GM13976 (cell line): ENCODE measurements around the gene MCRIP1.

ENCODE experiments used
- DNase-seq: peaks from one replicate; pipeline ENCODE4 v3.0.0; 2012; ENCODE audit warnings: low spot score
- in situ Hi-C: fragments of 300-500 bp; cut with MboI; formaldehyde crosslinking; loops from one replicate; pipeline ENCODE4 v1.12.0; 2022; ENCODE audit warnings: low sequenced_read_pairs, mixed read lengths, inconsistent platforms; ENCODE audit not compliant: unreplicated experiment
- TF ChIP-seq, protein P1 (sequence below): IDR thresholded peaks from 2 replicates; pipeline ENCODE4 v1.5.1; 2012; ENCODE audit warnings: borderline replicate concordance, mild to moderate bottlenecking; ENCODE audit not compliant: insufficient read depth; ENCODE audit errors: extremely low read depth, missing control alignments, control extremely low read depth

MCRIP1 gene

DNA sequence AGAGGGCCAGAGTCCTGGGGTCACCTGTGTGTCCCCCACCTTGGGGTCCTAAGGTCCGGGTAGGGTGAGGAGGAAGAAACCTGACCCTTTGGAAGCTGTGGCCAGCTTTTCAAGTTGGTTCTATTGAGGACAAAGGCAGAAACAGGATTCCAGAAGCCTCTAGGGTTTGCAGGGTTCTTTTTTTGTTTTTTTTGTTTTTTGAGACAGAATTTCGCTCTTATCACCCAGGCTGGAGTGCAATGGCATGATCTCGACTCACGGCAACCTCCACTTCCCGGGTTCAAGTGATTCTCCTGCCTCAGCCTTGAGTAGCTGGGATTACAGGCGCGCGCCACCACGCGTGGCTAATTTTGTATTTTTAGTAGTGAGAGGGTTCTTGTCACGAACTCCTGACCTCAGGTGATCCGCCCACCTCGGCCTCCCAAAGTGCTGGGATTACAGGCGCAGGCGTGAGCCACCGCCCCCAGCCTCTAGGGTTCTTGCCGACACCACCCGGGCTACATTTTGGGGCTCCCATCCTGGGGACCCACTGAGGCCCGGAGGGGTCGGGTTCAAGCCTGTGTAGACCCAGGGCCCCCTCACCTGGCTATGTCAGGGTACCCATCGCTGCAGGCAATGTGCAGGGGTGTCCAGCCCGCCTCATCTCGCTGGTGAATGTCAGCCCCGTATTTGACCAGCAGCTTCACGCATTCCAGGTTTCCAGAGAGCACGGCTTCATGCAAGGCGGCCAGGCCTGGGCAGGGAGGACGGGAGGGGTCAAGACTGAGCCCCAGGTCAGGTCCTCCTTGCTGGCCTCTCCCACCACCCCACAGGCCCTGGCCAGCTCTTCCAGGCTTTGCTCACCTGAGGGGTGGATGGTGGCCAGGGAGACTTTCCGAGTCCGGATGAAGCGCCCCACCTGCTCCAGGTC lies 1.1 kb upstream of the MCRIP1 start:
- in situ Hi-C loops = no loop called here

DNA sequence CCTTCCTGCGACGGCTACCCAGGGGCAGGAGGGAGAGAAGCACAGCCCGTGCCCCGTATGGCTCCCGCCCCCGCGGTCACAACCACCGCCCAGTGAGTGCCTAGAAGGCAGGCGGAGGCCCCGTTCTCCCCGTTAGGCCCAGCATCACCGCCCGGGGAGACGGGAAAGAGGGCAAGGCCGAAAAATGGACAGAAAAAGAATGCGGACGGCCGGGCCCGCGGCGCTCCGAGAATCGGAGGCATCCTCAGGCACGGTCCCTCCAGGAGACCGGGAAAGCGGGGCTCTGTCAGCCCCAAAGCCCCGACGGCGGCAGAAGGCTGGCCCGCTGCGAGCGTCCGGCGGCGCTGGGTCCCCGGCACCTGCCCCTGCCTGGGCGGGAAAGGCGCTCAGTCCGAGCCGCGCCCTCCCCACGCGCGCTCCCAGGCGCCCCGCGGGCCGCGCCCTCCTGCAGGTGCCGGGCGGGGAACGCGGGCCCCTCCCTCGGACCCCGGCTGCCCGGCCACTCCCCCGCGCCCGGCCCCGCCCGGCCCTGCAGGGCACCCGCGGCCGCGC lies 407 bp downstream of the MCRIP1 start:
- TF ChIP-seq, protein P1, sequence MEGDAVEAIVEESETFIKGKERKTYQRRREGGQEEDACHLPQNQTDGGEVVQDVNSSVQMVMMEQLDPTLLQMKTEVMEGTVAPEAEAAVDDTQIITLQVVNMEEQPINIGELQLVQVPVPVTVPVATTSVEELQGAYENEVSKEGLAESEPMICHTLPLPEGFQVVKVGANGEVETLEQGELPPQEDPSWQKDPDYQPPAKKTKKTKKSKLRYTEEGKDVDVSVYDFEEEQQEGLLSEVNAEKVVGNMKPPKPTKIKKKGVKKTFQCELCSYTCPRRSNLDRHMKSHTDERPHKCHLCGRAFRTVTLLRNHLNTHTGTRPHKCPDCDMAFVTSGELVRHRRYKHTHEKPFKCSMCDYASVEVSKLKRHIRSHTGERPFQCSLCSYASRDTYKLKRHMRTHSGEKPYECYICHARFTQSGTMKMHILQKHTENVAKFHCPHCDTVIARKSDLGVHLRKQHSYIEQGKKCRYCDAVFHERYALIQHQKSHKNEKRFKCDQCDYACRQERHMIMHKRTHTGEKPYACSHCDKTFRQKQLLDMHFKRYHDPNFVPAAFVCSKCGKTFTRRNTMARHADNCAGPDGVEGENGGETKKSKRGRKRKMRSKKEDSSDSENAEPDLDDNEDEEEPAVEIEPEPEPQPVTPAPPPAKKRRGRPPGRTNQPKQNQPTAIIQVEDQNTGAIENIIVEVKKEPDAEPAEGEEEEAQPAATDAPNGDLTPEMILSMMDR = no peak
- in situ Hi-C loops = no loop called here
- DNase-seq = peak; percentile 67

More for the DNA sequence above, 1.1 kb upstream of the MCRIP1 start:
- DNase-seq = no peak
- TF ChIP-seq, protein P1 = no peak

DNA sequence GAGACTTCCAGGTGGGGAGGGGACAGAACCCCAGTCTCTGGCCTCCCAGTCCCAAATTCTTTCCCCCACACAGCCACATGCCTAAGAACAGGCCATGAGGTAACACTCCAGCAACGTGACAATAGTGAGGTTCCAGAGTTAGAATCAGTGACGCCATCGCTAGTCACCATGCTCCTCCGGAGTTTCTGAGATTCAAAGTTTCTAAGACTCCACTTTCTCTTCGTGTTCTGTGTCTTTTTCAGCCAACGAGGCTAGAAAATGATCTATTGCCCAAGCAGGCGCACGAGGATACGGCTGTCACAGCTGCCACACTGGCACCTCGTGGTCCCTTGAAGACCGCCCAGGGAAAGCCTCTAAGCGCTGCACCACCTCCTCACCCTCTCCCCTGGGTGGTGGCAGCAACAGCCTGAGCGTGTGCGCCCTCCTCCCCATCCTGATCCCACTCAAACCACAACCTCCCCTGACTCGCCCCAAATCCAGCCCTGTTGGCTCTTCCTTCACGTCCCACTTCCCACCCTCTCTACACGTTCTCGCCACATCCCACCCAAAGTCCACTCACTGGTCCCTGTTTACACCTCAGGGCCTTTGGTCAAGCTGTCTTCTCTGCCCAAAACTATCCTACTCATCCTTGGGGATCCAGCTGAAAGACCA lies 1.0 kb downstream of the MCRIP1 start:
- no peak for DNase-seq
- in situ Hi-C loops = no loop called here
- TF ChIP-seq, protein P1 = no peak

DNA sequence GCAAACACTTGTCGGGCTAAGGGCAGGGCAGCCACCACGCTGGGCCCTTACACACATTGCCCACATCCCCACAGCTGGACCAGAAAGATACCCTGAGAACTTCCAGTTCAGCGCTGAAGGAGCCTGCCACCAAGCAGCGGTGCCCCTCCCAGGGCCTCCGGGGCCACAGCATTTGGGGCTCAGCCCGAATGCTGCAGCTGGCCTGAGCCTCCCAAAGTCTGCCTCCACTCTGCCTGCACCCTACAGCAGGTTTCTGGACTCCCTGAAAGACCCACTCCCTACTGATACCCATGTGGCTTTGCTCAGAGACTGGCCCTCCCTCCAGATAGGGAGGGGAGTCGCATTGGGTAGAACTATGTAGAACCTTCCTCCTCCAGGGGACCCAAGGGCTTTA lies 1.5 kb downstream of the MCRIP1 start:
- DNase-seq = no peak
- TF ChIP-seq, protein P1 = no peak
- in situ Hi-C loops = no loop called here

DNA sequence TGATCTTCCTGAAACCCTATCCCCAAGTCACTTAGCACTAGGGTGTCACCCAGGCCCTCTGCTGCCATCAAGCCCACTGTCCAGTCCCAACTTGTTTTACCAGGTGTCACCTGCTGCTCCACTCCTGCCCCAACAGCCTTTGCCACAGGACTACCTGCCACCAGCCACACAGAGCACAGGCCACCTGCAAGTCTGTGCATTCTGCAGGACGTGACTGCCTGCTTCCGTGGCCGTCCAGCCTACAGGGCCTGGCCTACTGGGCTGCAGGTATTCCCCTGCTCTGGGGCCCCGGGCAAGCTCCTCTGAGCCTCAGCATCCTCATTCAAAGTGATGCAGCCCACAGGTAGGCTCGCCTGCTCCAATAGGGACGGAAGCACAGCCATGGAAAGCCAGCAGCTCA lies 3.2 kb downstream of the MCRIP1 start:
- TF ChIP-seq, protein P1 = no peak
- in situ Hi-C loops = no loop called here
- DNase-seq = no peak

DNA sequence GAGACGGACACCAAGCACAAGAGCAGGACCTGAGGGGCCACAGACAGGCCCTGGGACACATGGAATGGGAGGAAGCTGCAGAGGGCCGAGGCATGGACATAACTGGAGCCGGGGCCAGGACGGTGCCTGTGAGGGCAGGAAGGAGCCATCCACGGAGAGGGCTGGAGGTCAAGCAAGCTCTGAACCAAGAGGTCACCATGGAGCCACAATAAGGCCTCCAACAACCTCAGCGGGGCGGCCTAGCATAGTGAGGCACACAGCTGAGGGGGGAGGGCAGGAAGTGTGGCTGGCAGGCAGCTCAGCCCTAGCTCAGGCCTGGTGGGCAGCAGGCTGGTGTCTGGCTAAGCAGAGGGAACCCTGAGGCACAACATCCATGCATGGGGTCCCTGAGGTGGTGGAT lies 4.4 kb downstream of the MCRIP1 start:
- TF ChIP-seq, protein P1 = no peak
- no peak for DNase-seq
- in situ Hi-C loops = no loop called here
